ENCODE measurements around the gene ATG3. TPM values are rescaled to one million over a fixed set of nuclear protein-coding genes. Genes with fewer than 3 reads are reported as not detected.
"Not testable (repeated sequence)": the region's sequence is repeated elsewhere in the genome, so short reads cannot be mapped to it uniquely, and the experiment has no call there.

Gene ATG3
- total RNA-seq, 1 experiment from 2014 or later = 69.7 TPM

- H3K9me3 ChIP-seq (replicated peaks) = no peaks in the 10 kb centered on the region
- H3K36me3 ChIP-seq = peaks cover 32% of the 10 kb centered on the region
- peaks cover 5% of the 10 kb centered on the region for H3K4me1 ChIP-seq (replicated peaks)
- no peaks in the 10 kb centered on the region for H3K27me3 ChIP-seq (replicated peaks)
- no peak for DNase-seq (ENCODE audit: low read depth in 1 of 2, low spot score in 2 of 2)
- H3K4me3 ChIP-seq = no peak overlapping the region
- H3K27ac ChIP-seq = no peak overlapping the region
These were observed 20.6 kb upstream of the ATG3 start for GRCh38 chr3:112582244-112582874.

DNA sequence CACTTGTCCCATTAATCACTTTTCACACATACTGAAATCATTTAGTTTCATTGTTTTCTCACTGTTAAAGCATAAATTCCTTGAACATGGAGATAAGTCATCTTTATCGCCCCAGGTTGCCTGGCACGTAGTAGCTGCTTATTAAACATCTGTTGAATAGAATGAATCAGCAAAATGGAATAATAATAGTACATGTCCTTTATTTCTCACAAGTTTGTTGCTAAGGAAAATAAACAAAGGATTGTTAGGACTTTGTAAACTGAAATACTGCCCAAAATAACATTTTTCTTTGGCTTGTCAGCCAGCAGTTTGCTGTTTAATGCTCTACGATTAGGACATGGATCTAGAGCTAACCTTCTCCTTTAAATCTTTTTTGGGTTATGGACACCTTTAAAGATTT is 17.9 kb upstream of the ATG3 start:
- peak overlapping the region; percentile 50 for H3K27ac ChIP-seq

GRCh38 chr3:112579232-112579631 is 17.5 kb upstream of the ATG3 start:
- Histone ChIP-seq H3K4me3 (no peak overlapping the region), H3K9me3 (replicated peaks) (no peaks in the 10 kb centered on the region), H3K27ac (peak overlapping the region; percentile 50; the same call in 1 of the 2 replicates), H3K4me1 (replicated peaks) (peaks cover 5% of the 10 kb centered on the region), H3K36me3 (peaks cover 20% of the 10 kb centered on the region), H3K27me3 (replicated peaks) (no peaks in the 10 kb centered on the region)
- no peak for DNase-seq (ENCODE audit: low read depth in 1 of 2, low spot score in 2 of 2)

More for the DNA sequence above, 17.9 kb upstream of the ATG3 start:
- no peak overlapping the region for H3K4me3 ChIP-seq
- no peaks in the 10 kb centered on the region for H3K27me3 ChIP-seq (replicated peaks)
- no peaks in the 10 kb centered on the region for H3K9me3 ChIP-seq (replicated peaks)
- peaks cover 5% of the 10 kb centered on the region for H3K4me1 ChIP-seq (replicated peaks)
- DNase-seq (ENCODE audit: low read depth in 1 of 2, low spot score in 2 of 2) = peak in 1 of 2 experiments; percentile 31
- H3K36me3 ChIP-seq = peaks cover 25% of the 10 kb centered on the region

DNA sequence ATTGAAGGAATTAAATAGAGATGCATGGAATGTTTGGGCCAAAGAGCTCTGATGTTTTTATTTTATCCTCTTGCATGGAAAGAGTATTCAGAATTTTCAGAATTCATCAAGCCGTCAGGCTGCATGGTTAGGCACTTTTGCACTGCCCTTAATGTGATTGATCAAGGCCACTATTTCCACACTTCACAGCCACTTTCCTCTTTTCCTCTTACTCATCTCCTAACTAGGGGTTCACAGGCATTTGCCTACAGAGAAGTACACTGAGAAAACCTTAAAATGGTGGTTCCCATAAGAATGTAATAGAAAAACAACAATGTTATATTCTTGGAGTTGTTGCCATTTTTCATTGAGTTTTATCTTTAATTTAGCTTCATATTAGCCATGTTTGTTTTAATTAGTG is 10.9 kb upstream of the ATG3 start:
- H3K4me1 ChIP-seq (replicated peaks) = no peaks in the 10 kb centered on the region
- H3K4me3 ChIP-seq = no peak overlapping the region
- no peak overlapping the region for H3K27ac ChIP-seq
- no peaks in the 10 kb centered on the region for H3K27me3 ChIP-seq (replicated peaks)
- H3K9me3 ChIP-seq (replicated peaks) = no peaks in the 10 kb centered on the region
- peaks cover 14% of the 10 kb centered on the region; the same call in 1 of the 2 replicates for H3K36me3 ChIP-seq
- DNase-seq (ENCODE audit: low read depth in 1 of 2, low spot score in 2 of 2) = no peak

- H3K4me1 ChIP-seq (replicated peaks) = no peaks in the 10 kb centered on the region
- H3K27ac ChIP-seq = no peak overlapping the region
- DNase-seq (ENCODE audit: low read depth in 1 of 2, low spot score in 2 of 2) = no peak
- no peak overlapping the region for H3K4me3 ChIP-seq
- H3K27me3 ChIP-seq (replicated peaks) = no peaks in the 10 kb centered on the region
- peaks cover 14% of the 10 kb centered on the region; the same call in 1 of the 2 replicates for H3K36me3 ChIP-seq
- no peaks in the 10 kb centered on the region for H3K9me3 ChIP-seq (replicated peaks)
These were observed 7.5 kb upstream of the ATG3 start for GRCh38 chr3:112569265-112569664.

GRCh38 chr3:112568642-112569041 is 6.9 kb upstream of the ATG3 start:
- H3K27ac ChIP-seq = no peak overlapping the region
- H3K27me3 ChIP-seq (replicated peaks) = no peaks in the 10 kb centered on the region
- no peak overlapping the region for H3K4me3 ChIP-seq
- no peaks in the 10 kb centered on the region for H3K9me3 ChIP-seq (replicated peaks)
- DNase-seq (ENCODE audit: low read depth in 1 of 2, low spot score in 2 of 2) = no peak
- H3K36me3 ChIP-seq = peaks cover 14% of the 10 kb centered on the region; the same call in 1 of the 2 replicates
- no peaks in the 10 kb centered on the region for H3K4me1 ChIP-seq (replicated peaks)

GRCh38 chr3:112564940-112565305 is 3.2 kb upstream of the ATG3 start:
- H3K4me1 ChIP-seq (replicated peaks) = peaks cover 4% of the 10 kb centered on the region; the same call in 1 of the 2 replicates
- peaks cover 6% of the 10 kb centered on the region; the same call in 1 of the 2 replicates for H3K36me3 ChIP-seq
- no peaks in the 10 kb centered on the region for H3K9me3 ChIP-seq (replicated peaks)
- no peak for DNase-seq (ENCODE audit: low read depth in 1 of 2, low spot score in 2 of 2)
- no peak overlapping the region for H3K4me3 ChIP-seq
- H3K27me3 ChIP-seq (replicated peaks) = no peaks in the 10 kb centered on the region
- H3K27ac ChIP-seq = no peak overlapping the region

DNA sequence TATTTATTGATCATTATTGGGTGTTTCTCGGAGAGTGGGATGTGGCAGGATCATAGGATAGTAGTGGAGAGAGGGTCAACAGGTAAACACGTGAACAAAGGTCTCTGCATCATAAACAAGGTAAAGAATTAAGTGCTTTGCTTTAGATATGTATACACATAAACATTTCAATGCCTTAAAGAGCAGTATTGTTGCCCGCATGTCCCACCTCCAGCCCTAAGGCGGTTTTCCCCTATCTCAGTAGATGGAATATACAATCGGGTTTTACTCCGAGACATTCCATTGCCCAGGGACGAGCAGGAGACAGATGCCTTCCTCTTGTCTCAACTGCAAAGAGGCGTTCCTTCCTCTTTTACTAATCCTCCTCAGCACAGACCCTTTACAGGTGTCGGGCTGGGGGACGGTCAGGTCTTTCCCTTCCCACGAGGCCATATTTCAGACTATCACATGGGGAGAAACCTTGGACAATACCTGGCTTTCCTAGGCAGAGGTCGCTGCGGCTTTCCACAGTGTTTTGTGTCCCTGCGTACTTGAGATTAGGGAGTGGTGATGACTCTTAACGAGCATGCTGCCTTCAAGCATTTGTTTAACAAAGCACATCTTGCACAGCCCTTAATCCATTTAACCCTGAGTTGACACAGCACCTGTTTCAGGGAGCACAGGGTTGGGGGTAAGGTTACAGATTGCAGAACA is 2.6 kb upstream of the ATG3 start:
- not testable (repeated sequence) for H3K27me3 ChIP-seq (replicated peaks); H3K27ac ChIP-seq; H3K9me3 ChIP-seq (replicated peaks); DNase-seq (ENCODE audit: low read depth in 1 of 2, low spot score in 2 of 2); H3K4me1 ChIP-seq (replicated peaks); H3K4me3 ChIP-seq; H3K36me3 ChIP-seq

DNA sequence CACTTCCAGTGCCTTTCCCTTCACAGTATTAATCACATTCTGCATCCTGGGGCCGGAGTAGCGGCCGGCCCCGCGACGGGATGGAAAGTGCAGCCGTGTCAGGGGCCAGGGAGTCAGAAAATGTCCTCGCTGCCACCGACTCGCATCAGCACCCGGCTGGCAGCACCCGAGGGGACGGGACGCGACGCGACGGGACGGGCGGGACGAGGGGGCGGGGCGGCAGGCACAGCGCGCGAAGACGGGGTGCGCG is 353 bp downstream of the ATG3 start:
- H3K4me3 ChIP-seq = peak overlapping the region; percentile 53
- H3K27ac ChIP-seq = peak overlapping the region; percentile 79
- H3K27me3 ChIP-seq (replicated peaks) = no peaks in the 10 kb centered on the region
- no peak for DNase-seq (ENCODE audit: low read depth in 1 of 2, low spot score in 2 of 2)
- H3K9me3 ChIP-seq (replicated peaks) = no peaks in the 10 kb centered on the region
- H3K36me3 ChIP-seq = peaks cover 13% of the 10 kb centered on the region; the same call in 1 of the 2 replicates
- peaks cover 4% of the 10 kb centered on the region; the same call in 1 of the 2 replicates for H3K4me1 ChIP-seq (replicated peaks)

- DNase-seq (ENCODE audit: low read depth in 1 of 2, low spot score in 2 of 2) = peak; percentile 75 to 80
- H3K9me3 ChIP-seq (replicated peaks) = no peaks in the 10 kb centered on the region
These were observed 860 bp downstream of the ATG3 start for GRCh38 chr3:112560721-112561483.

GRCh38 chr3:112560307-112560706 is 1.5 kb downstream of the ATG3 start:
- Histone ChIP-seq H3K27ac (peak overlapping the region; percentile 79; the same call in 1 of the 2 replicates), H3K27me3 (replicated peaks) (no peaks in the 10 kb centered on the region), H3K4me1 (replicated peaks) (peaks cover 4% of the 10 kb centered on the region; the same call in 1 of the 2 replicates), H3K4me3 (peak overlapping the region; percentile 53), H3K9me3 (replicated peaks) (no peaks in the 10 kb centered on the region), H3K36me3 (peaks cover 18% of the 10 kb centered on the region)
- DNase-seq (ENCODE audit: low read depth in 1 of 2, low spot score in 2 of 2) = no peak

More at GRCh38 chr3:112560721-112561483, 860 bp downstream of the ATG3 start:
- H3K4me1 ChIP-seq (replicated peaks) = peaks cover 4% of the 10 kb centered on the region; the same call in 1 of the 2 replicates
- no peaks in the 10 kb centered on the region for H3K27me3 ChIP-seq (replicated peaks)
- H3K36me3 ChIP-seq = peaks cover 15% of the 10 kb centered on the region
- H3K4me3 ChIP-seq = peak overlapping the region; percentile 53
- H3K27ac ChIP-seq = peak overlapping the region; percentile 79

DNA sequence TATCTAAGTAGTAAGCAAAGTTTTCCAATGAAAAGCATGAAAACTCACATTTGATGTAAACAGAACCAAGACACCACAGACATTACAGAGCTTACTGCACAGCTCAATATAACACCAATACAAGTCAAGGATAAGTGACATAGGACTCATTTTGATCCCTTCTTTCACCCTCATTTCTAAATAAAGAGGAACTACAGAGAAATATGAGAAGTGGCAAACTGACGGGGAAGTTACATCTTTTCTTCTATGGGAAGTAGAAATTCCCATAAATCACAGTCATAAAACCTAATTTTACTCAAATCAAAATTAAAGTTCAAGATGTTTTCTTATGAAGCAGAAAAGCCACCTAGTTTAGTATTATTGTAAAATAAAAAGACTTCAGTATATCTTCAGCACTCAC is 3.8 kb downstream of the ATG3 start:
- H3K27me3 ChIP-seq (replicated peaks) = no peaks in the 10 kb centered on the region
- H3K36me3 ChIP-seq = peaks cover 18% of the 10 kb centered on the region
- no peaks in the 10 kb centered on the region for H3K4me1 ChIP-seq (replicated peaks)
- DNase-seq (ENCODE audit: low read depth in 1 of 2, low spot score in 2 of 2) = no peak
- no peak overlapping the region for H3K27ac ChIP-seq
- H3K9me3 ChIP-seq (replicated peaks) = no peaks in the 10 kb centered on the region
- H3K4me3 ChIP-seq = no peak overlapping the region

DNA sequence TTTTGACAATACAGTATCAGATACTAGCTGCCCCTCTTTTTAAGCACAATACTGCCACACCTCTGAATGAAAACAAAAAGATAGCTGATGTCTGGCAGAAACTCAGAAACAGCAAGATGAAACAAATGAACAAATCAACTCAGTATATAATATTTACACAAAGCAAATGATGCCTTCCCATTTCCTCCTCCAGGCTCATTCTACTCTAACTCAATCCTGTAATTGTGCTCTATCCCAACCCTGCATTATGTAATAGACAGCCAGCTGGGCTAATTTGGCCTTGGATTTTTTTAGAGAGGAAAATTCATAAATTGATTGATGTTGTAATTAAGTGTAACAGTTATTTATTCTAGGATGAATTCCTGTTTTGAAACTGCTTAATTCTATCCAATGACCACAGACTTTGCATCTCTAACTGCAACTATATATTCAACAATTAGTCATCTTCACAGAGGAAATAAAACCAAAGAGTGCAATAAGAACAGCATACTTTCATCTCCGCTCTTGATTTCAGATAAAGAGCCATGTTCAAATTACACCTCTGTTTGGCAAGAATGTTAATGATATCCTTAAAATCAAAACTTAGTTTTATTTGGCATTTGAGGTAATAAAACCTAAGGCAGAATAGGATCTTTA is 6.1 kb downstream of the ATG3 start:
- Histone ChIP-seq H3K27ac (no peak overlapping the region), H3K9me3 (replicated peaks) (no peaks in the 10 kb centered on the region), H3K27me3 (replicated peaks) (no peaks in the 10 kb centered on the region), H3K4me1 (replicated peaks) (no peaks in the 10 kb centered on the region), H3K4me3 (no peak overlapping the region), H3K36me3 (peaks cover 17% of the 10 kb centered on the region)
- DNase-seq (ENCODE audit: low read depth in 1 of 2, low spot score in 2 of 2) = no peak
